Measurements from ENCODE around the gene FOXC1.

DNA sequence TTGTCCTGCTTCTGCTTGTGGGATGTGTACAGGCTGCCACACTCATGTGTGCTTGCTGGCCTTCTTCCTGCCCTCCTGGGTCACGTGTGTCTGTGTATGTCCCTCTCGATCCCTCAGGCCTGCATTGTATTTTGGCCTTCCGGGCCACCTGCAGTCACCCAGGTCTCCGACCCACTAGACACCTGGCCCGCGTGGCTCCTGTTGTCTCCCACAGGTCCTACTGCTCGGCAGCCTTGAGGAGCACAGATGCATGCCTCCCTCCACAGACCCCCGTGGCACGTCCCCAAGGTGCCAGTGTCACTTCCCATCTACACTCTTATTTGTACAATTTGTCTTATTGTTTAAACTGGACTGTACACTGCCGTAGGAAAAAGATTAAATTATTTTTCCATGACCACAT, 43.1 kb downstream of the FOXC1 start:
- TF ChIP-seq EP300 (IDR thresholded peaks at IDR 0.05), result no peak
- TF ChIP-seq POLR2A (IDR thresholded peaks at IDR 0.05), result no peak

All from stomach (tissue), 4 donors.